Embryonic facial prominence (tissue), 1 donor: ENCODE measurements around the gene KLHL3.

Source experiments
- DNase-seq: peaks from one replicate; pipeline ENCODE4 v3.0.0-alpha.2; 2016; ENCODE audit errors: extremely low spot score

Gene KLHL3

GRCh38 chr5:137633896-137634295, 102.0 kb downstream of the KLHL3 start:
- no peak for DNase-seq

DNA sequence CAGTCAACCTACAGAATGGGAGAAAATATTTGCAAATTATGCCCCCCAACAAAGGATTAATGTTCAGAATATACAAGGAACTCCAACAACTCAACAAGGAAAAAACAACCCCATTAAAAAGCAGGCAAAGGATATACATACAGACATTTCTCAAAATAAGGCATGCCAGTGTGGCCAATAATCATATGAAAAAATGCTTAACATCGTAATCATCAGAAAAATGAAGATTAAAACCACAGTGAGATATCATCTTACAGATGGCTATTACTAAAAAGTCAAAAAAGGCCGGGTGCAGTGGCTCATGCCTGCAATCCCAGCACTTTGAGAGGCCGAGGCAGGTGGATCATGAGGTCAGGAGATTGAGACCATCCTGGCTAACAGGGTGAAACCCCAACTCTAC, 103.2 kb downstream of the KLHL3 start:
- DNase-seq: no peak

GRCh38 chr5:137631453-137631852, 104.4 kb downstream of the KLHL3 start:
- no peak for DNase-seq

DNA sequence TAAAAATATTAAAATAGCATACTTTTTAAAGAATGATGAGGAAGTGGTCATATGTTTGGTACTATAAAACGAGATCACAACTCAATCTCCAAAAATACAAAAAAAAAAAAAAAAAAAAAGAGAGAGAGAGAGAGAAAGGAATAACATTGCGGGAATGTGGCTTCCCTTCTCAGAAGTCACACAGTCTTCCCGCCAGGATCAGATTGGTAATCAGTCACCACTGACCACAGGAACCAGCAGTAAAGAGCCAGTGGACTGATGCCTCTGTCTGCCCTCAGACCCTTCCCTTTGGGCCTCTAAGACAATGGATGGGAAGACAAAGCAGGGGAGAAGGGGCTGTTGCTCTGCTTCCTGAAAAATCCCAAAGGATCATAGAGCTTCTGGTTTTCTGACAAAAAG, 104.9 kb downstream of the KLHL3 start:
- DNase-seq: no peak

DNA sequence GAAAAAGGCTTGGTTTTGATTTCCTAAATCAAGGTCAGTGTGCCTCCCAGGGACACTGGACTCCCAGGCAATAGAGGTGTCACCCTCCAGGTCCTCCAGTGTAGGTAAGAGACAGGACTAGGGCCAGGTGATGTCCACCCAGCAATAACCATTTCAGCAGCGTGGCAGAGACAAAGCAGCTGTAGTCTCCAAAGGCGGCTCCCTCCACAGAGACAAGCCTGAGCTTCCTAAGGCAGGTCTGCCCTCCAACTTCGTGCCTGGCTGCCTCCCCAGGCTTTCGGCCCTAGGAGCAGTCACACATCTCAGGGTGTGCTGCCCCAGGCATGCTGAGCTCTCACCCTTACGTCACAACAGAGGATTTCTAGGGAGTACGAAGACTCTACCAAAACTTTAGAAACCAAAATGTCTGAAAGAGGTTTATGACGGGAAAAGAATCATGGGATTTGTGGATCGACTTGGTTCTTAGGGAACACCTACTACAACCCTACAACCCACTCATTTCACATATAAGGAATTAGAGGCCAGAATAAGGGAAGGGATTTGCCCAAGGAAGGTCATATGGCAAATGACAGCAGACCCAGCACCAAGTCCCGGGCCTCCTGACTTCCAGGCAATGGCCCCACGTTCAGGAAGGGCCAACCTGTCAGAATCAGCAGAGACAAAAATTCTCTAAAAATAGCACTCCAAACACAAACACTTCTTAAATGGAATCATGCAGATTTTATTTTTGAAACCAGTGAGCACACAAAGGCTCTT, 105.5 kb downstream of the KLHL3 start:
- no peak for DNase-seq

GRCh38 chr5:137629646-137630045, 106.2 kb downstream of the KLHL3 start:
- peak; percentile 59 for DNase-seq

GRCh38 chr5:137627706-137628105, 108.2 kb downstream of the KLHL3 start:
- no peak for DNase-seq

GRCh38 chr5:137627293-137627692, 108.6 kb downstream of the KLHL3 start:
- no peak for DNase-seq

DNA sequence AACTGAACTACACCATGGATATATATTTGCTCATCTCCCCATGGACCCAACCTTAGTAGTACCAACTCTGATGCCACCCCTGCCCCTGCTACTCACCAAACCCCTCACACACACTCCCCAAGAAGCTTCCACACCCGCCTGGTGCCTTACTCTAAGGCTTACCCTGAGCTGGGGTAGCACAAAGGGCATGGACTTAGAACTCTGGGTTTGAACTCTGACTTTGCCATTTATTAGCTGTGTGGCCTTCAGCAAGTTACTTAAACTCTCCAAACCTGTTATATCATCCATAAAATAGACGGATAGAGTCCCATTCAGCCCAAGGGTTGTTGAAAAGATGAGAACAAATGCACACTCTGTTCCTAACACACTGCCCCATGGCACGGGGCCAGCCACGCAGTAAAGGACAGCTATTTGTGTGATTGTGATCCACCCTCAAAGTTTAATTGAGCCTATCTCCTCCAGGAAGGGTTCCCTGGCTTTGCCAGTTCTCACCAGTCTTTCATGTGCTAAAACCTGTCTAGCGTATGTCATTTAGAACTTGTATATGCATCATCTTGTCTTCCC, 111.0 kb downstream of the KLHL3 start:
- DNase-seq: no peak

GRCh38 chr5:137622850-137623249, 113.0 kb downstream of the KLHL3 start:
- no peak for DNase-seq

- no peak for DNase-seq
Observed at GRCh38 chr5:137621861-137622823, 113.7 kb downstream of the KLHL3 start.

- no peak for DNase-seq
Observed at GRCh38 chr5:137621306-137621705, 114.6 kb downstream of the KLHL3 start.

DNA sequence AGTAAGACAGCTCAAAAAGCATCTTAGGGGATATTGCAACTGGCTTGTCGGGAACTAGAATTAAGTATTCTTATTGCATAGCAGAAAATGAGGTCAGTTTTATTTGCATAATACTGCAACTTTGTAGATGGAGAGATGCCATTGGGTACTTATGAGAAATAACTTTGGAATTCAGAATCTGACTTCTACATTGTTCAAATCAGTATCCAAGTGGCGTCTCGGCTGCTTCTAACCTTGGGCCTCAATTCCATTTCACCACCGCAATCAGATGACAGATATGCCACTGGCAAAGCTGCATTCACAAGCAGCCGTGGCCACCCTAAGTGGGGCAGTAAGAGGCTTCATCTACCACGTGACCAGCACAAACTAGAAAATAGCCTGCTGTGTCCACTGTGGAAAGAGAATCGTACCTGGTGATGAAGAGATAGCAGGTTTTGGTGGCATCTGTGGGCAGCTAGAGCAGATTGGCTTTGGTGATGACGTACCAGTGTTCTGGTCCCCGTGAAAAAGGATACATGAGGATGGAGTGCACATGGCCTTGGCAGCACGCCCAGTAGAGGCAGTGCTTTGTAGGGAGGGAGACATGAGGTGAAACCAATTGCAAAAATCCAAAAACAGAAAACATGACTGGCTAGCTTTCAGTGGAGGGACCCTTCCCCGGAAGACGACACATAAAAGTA, 116.6 kb downstream of the KLHL3 start:
- no peak for DNase-seq

DNA sequence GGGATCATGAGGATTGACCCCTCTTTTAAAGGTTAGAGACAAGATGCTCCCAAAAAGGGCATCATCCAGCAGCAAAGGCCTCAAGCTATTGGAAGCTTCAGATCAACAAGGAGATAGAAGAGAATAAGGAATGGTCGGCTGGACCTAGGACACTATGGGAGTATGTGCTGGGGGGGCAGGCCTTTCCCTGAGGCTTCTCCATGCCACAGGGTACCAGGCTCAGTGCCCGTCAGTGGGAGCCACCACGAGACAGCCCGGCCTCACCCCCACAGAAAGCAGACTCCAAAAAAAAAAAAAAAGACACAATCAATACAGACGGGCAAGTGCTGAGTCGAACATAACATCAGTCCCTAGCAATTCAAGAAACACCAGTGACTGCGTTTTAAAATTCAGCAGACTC, 117.4 kb downstream of the KLHL3 start:
- DNase-seq: no peak

- DNase-seq: no peak
Observed at GRCh38 chr5:137617528-137618205, 118.2 kb downstream of the KLHL3 start.

- DNase-seq: no peak
Observed at GRCh38 chr5:137616046-137616445, 119.8 kb downstream of the KLHL3 start.

- DNase-seq: no peak
Observed at GRCh38 chr5:137615171-137615775, 120.6 kb downstream of the KLHL3 start.

GRCh38 chr5:137613554-137614265, 122.2 kb downstream of the KLHL3 start:
- DNase-seq: no peak

GRCh38 chr5:137612576-137612975, 123.3 kb downstream of the KLHL3 start:
- no peak for DNase-seq

DNA sequence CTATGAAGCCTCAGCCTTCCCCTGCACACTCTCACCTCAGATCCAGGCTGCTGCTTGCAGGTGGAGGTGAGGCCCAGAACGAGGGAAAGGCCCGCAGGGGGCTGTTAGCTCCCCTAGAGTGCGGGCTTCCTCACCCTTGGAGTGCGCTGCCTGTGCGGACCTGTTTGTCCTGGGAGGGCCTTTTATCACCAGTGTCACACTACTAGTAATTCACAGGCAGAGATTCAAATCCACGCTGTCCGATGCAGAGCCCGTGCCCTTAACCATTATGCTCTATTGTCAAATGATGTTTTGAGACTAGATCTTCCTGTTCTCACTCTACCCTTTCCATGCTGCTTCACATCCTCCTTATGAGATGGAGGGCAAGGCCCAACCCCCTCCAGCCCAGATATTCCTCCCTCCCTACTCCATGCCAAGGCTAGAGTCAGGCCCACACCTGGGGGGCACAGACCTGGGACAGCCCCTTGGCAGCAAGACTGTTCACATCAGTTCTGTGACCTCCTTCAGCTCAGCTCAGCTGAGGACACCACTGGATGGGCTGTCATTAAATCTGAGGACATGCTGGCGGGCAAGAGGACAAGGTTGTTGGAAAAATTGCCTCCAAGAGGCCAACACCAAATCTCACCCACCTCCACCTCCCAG, 124.0 kb downstream of the KLHL3 start:
- DNase-seq: no peak
